Fibroblast of pulmonary artery (primary cell): ENCODE measurements around the gene GIMAP5.

Experiments used
- DNase-seq: peaks from one replicate; pipeline ENCODE4 v3.0.0-alpha.2; 2010; ENCODE audit warnings: low read depth
- H3K4me3 ChIP-seq: replicated peaks from 2 replicates; pipeline ENCODE4 v1.5.1; 2011; ENCODE audit warnings: low read depth, mild to moderate bottlenecking, control low read depth, low read length, moderate library complexity
- TF ChIP-seq, protein P1 (sequence below): IDR thresholded peaks from 2 replicates; pipeline ENCODE4 v1.5.1; 2011; ENCODE audit warnings: mild to moderate bottlenecking, control low read depth, low read length, inconsistent platforms; ENCODE audit errors: missing control alignments

GIMAP5 gene

GRCh38 chr7:150742286-150742968, 5.2 kb downstream of the GIMAP5 start:
- H3K4me3 ChIP-seq = no peak overlapping the region
- TF ChIP-seq, protein P1, sequence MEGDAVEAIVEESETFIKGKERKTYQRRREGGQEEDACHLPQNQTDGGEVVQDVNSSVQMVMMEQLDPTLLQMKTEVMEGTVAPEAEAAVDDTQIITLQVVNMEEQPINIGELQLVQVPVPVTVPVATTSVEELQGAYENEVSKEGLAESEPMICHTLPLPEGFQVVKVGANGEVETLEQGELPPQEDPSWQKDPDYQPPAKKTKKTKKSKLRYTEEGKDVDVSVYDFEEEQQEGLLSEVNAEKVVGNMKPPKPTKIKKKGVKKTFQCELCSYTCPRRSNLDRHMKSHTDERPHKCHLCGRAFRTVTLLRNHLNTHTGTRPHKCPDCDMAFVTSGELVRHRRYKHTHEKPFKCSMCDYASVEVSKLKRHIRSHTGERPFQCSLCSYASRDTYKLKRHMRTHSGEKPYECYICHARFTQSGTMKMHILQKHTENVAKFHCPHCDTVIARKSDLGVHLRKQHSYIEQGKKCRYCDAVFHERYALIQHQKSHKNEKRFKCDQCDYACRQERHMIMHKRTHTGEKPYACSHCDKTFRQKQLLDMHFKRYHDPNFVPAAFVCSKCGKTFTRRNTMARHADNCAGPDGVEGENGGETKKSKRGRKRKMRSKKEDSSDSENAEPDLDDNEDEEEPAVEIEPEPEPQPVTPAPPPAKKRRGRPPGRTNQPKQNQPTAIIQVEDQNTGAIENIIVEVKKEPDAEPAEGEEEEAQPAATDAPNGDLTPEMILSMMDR = no peak
- DNase-seq = no peak

DNA sequence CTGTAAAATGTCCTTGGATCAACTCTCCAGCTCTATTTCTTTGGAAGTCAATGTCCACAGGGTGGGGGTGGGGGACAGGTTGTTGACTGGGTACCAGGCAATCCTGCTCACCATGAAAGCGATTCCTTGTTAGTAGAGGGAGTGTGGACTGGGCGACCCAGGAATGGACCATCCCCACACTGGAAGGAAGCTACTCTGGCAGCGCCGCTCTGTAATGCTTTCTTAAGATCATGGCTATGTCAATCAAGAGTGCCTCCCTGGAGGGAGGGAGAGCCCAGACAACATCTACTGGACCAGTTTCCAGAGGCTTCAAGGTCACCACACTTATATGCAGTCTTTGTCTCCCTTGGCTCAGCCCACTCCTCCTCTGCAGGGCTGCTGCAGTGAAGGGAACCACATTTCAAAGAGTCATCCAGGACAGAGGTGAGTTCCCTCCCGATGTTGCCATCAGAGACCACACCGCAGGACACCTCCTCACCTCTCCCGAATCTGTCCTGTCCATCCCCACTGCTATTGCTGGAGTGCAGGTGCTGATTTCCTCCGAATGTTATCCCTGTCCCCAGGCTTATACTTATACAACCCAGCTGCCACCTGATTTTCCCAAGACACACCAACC, 6.9 kb downstream of the GIMAP5 start:
- no peak overlapping the region for H3K4me3 ChIP-seq
- TF ChIP-seq, protein P1 = no peak
- DNase-seq = no peak

DNA sequence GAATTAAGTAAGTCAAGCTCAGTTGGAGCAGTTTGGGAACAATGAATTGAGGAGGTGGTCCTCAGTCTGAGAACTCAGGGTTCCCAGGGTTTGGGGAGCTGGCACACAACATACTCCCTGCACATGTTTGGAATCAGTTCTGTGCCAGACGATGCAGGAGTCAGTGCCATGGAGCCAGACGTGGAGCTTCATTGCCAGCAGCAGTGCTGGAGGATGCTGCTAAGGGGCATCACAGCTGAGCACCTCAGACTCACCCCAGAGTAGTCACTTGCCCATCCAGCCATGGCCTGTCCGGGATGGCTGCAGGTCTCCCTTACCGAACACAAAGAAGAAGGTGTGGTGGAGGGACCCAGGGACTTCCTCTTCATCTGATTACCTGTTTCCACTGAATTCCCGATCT, 7.9 kb downstream of the GIMAP5 start:
- no peak overlapping the region for H3K4me3 ChIP-seq
- TF ChIP-seq, protein P1 = no peak
- DNase-seq = no peak

- no peak overlapping the region for H3K4me3 ChIP-seq
- no peak for DNase-seq
- TF ChIP-seq, protein P1 = no peak
Measured at GRCh38 chr7:150745876-150746275, 8.7 kb downstream of the GIMAP5 start.

DNA sequence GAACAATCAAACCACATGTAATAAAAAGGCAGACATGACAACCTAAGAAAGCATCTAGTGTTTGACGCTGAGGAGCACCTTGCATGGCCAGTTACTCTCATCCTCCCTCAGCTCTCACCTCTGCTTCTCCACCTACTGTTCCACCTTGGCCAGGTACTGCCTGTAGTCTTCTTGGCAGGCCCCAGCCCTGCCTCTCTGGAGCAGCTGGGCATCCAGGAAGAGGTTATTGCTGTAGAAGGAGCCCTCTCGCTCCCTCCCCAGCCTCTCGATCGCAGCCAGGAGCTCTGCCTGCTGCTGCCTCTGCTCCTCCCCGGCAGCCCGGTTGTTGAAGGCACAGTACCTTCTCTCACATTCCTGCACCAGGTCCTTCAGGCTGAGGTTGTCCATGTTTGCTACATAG, 9.7 kb downstream of the GIMAP5 start:
- DNase-seq = no peak
- no peak overlapping the region for H3K4me3 ChIP-seq
- TF ChIP-seq, protein P1 = no peak

GRCh38 chr7:150748376-150748775, 11.2 kb downstream of the GIMAP5 start:
- TF ChIP-seq, protein P1 = no peak
- DNase-seq = no peak

DNA sequence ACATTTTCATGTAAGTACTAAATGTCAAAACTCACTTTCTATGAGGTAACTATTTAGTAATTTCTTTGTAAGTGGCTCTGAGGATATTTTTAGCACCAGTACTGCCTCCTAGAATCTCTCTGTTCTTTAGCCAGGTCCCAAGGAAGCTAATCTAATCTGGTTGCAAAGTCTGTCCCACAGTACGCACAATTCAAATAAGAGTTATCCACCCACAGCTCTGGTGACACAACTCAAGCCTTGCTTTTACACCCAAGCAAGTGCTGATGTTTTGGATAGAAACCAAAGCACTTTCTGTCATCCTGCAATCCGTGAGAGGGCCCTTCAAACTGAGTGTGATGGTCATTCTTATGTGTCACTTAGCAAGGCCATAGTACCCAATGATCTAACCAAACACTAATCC, 14.5 kb downstream of the GIMAP5 start:
- no peak overlapping the region for H3K4me3 ChIP-seq
- TF ChIP-seq, protein P1 = no peak
- DNase-seq = no peak

More at GRCh38 chr7:150748376-150748775, 11.2 kb downstream of the GIMAP5 start:
- no peak overlapping the region for H3K4me3 ChIP-seq
